GM21825 (cell line): ENCODE results near the gene CCDC167.
"Not testable (repeated sequence)": the region's sequence is repeated elsewhere in the genome, so short reads cannot be mapped to it uniquely, and the experiment has no call there.

ENCODE experiments used
- ATAC-seq: cut with Tn5 transposase; IDR thresholded peaks from one replicate; pipeline ENCODE4 v1.9.1; 2021; ENCODE audit warnings: mild to moderate bottlenecking, moderate library complexity; ENCODE audit not compliant: unreplicated experiment

The CCDC167 gene

DNA sequence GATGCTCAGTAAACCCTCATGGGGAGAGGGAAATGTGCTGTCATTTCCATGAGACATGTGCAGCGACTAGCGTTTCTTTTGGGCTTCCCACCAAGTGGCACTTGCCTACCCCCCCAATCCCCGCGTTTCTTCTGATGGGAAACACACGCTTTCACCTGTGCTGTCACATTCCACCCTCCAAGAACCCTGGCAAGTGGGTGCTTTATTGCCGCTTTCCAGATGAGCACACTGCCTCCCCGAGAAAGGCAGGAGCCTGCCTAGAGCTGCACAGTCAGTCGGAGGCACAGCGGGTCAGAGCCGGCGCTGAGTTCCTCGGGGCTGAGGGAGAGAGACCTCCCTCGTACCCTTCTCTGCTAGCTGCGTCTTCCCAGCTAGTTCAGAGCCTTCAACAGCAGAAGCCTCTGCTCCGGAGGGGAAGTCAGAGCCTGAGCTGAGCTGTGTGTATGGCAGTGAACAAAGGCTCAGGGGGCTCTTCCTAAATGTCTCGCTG, 12.3 kb upstream of the CCDC167 start:
- ATAC-seq, result no peak

DNA sequence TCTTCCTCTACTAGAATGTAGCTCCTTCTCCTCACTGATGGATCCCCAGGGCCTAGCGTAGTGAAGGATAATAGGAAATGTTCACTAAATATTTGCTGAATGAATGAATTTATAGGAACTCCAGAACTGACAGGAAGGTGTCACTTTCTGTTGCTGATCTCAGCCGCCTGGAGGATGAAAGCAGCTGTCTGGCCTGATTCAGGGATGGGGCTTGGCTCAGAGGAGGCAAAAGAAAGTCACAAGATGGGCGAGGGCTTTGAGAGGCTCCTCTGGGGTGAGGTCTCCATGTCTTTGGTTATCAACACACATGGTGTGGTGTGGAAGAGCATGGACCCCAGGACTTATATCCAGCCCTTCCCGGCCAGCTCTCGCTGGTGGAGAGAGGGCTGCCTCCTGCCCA, 11.5 kb upstream of the CCDC167 start:
- no peak for ATAC-seq

DNA sequence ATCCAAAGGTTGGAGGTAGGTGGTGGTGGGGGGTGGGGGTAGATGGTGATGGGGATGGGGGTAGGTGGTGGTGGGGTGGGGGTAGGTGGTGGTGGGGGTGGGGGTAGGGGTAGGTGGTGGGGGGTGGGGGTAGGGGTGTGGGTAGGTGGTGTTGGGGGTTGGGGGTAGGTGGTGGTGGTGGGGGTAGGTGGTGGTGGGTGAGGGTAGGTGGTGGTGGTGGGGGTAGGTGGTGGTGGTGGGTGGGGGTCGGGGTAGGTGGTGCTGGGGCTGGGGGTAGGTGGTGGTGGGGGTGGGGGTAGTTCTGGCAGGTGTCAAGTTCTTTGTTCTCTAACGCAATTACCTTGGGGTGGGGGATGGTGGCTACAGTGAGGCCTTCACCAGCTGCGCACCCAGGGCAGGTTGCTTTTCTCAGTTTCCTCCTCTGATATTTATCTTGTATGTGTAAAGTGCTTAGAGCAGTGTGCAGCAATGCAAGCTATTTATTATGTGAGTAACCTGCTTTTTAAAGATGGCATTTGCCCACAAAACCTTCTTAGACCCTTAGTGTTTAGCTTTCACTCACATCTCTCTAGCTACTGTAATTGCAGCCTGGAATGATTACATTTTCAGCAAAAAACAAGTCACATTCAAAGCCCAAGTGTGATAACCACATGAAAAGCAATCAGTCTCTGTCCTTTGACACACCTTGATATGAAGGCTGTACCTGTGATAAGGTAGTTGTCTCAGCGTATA, 8.2 kb upstream of the CCDC167 start:
- ATAC-seq, result no peak

- ATAC-seq, result no peak
These were observed 7.4 kb upstream of the CCDC167 start for GRCh38 chr6:37507077-37507476.

DNA sequence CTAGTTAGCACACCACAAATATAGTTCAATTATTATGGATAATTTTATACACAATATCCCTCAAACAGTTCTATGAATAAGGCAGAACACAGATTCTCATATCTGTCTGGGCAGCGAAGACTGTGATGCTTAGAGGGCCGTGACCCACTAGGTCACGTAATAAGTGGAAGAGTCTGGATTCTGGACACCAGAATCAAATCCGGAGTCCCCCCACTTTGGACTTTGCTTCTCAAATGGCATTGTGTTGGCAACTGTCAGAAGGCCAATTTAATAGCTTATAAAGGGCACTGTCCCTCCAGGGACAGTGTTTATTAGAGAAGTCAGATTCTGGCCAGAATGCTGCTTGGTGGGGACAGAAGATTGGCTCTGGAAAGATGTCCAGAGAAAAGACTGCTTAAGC, 6.8 kb upstream of the CCDC167 start:
- ATAC-seq, result no peak

- no peak for ATAC-seq
These were observed 4.3 kb upstream of the CCDC167 start for GRCh38 chr6:37504024-37504423.

DNA sequence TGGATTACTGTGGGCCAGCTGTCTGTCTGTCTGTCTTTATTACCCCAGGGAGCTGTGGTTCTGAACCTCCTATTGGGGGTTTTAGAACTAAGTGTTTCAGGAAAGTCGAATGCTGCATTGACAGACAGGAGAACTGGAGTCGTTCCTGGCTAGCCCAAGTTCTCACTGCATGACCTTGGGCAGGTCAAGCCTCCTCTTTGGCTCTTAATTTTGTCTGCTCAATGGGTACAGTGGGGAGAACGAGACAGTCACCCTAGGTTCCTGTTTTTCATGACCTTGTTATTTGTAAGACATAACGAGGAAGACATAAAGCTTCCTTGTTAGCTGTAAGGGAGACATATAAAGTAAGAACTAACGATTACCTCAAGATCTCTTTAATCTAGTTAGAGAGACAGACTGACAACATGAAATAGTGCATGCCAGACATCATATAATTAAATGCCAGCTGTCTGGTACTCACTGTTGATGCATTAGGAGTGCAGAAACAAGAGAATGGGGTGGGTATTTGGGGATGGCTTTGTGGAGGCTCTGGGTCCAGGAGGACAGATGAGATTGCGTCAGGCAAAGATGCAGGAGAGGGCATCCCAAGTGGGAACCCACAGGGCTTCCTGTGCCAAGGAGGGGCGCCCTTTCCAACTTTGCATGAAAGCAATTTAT, 3.7 kb upstream of the CCDC167 start:
- no peak for ATAC-seq

DNA sequence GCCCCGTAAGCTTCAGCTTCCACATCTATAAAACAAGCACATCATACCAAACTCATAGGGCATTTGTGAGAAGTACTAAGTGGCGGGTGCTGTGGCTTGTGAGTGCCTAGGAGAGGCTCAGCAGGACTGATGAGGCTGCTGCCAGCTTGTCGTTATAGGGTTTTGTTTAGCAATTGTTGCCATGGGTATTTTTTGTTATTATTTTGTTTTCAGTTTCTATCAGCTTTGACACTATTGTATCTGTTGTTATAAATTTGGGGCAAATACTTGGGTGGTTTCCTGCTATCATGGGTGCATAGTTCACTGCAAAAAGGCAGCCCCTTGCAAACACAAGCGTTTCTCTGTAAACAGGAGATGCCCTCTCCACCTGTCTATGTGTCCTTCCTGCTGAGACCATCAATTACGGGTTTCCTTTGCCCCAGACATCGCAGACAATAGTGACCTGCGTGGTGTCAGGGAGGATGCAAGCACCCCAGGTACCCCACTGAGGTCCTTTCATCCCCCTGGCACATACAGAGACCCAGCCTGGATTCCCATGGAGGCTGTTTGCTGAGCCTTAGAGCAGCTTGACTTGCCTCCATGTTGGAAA, 3.1 kb upstream of the CCDC167 start:
- no peak for ATAC-seq

DNA sequence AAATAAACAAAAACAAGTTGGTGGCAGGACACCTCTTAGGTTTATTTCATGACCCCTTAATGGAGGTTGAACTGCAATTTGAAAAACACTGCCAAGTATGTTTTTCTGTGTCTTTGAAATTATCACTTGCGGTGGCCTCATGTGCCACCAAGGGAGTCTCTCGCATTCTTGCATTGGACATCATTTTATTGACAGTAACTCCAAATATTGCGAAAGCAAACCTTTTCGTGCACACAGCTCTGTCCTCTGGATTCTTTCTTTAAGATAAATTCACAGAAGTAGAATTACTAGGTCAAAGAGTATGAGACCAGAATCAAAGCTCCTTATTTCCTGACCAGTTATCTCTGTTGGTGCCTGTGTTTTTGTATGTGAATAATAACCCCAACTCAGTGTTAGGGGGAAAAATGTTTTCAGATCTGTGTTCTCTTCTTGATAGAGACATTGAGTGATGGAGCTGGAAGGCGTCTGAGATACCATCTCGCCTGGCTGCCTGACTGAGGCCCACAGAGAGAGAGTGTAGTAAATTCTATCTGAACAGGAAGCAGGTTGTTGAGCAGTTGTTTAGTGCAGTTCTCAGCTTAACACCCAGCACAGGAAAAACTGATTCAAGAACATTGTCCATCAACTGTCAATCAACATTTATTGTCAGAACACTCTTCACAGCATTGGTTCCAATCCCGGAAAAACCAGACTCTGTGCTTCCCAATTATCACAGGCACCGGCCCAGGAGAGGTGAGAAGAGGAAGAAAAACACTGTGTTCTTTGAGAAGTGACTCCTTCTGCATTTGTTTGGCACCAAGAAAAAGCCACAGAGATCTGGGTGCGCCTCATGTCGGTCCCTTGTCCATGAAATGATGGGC, 2.2 kb upstream of the CCDC167 start:
- ATAC-seq, result no peak

DNA sequence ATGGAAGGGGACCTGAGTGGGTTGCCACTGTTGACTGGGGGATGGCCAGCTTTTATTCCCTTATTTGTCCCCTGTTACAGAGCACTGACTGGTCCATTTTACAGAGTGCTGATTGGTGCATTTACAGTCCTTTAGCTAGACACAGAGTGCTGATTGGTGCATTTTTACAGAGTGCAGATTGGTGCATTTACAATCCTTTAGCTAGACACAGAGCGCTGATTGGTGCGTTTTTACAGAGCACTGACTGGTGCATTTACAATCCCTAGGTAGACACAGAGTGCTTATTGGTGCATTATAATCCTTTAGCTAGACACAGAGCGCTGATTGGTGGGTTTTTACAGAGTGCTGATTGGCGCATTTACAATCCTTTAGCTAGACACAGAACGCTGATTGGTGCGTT, 1.2 kb upstream of the CCDC167 start:
- not testable (repeated sequence) for ATAC-seq

- ATAC-seq, result no peak
These were observed 558 bp upstream of the CCDC167 start for GRCh38 chr6:37500294-37500608.

DNA sequence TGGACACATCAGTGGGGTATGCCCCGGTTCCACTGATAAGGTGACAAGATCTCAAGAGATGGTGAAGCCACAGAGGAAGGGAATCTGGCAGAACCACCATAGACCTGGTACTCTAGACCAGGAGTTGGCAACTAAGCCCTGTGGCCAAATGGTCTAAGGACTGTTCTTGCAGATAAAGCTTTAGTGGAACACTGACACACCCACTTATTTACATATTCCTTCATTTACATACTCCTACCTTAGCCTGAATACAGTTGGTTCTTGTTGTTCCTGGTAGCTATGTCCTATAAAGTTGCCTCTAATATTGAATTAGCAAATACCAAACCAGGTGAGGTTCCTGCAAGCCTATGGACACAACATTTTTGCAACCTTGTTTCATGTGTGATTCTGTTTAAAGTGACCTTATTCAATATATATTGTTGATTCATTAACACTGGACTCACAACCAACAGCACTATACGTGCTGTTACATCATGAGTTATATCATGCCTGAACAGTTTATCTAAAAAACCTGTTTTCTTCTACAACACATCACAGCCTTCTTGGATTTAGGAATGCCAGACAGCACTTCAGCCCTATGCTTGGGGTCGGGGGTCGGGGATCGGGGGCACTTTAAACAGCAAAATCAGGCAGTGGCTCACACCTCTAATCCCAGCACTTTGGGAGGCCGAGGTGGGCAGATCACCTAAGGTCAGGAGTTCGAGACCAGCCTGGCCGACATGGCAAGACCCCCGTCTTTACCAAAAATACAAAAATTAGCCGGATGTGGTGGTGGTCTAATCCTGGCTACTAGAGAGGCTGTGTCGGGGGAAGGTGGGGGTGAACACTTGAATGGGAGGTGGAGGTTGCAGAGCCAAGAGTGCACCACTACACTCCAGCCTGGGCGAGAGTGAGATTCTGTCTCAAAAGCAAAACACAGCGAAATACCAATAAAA, 2.5 kb downstream of the CCDC167 start:
- ATAC-seq, result no peak

- no peak for ATAC-seq
These were observed 4.3 kb downstream of the CCDC167 start for GRCh38 chr6:37495244-37495934.

GRCh38 chr6:37493661-37493995, 6.1 kb downstream of the CCDC167 start:
- no peak for ATAC-seq

DNA sequence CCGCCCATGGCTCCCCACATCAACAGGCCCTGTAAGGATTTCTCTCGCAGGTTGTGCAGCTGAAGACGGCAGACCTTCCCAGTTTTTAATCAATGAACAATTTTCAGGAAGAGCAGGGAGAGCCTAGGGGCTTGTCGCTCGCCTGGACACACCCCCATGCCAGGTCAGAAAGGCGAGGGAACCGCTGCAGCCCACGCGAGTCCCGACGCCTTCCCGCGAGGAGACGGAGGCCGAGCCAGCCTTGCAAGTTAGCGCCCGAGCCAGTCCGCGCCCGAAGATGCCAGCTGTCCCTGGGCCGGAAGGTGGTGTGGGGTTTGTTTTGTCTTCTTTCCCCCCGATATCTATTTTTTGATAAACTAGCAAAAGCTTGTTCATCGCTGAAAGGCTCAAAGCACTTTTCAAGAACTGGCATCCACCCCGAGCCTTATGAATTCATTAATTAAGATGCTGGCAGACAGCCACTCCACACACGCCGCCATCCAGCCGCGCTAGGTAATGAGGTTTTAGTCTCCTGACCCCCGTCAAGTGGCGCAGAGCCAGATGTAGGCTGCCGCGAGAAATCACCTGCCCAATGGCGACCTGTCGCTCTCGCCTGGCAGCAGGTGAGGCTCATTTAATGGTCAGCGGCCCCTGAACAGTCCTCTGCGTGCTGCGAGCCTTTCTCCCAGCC, 6.6 kb downstream of the CCDC167 start:
- ATAC-seq, result no peak

DNA sequence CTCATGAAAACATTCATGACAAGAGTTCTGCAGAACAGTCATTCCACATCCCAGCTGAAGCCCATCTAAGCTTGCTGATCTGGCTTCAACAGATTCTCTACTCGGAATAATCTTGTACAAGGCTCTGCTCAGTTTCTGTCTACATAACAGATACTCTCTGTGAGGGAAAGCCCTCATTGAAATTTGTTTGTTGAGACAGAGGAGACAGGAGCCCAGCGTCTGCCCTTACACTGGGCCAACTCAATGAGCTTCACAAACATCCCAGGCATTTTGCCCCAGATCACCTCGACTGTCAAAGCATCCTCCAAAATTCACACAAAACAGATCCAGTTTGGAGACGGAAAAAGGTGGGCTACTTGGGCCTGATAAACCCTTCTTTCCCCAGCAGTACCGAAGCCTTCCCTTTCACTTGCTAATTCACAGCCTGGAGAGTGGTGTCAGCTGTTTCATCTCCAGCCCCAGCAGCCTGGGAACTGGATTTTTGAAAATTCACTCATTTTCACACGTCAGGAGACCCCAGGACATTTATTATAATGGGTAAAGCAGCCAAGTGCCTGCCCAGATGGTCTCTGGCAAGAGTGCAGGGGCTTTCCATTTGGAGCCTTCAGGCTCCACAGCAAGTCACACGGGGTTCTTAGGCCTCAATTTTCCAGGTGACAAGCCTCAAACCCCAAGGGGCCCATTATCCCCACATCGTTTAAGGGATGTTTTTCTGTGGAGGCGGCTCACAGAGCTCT, 7.3 kb downstream of the CCDC167 start:
- no peak for ATAC-seq

DNA sequence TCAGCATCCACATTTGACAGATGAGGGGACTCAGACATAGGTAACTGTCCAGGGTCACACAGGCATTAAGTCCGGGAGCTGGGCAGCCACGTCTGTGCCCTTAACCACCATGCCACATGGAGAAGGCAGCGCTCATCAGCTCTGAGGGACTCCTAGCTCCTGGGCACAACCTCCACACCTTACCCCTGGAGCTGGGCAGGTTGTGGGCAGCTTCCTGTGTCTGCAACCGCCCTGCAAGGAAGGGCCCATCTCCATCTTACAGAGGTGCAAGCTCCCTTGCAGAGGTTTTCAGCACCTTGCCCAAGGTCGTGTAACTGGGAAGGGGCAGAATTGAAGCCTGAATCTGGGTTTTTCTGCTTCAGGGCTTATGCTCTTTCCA, 7.9 kb downstream of the CCDC167 start:
- ATAC-seq, result no peak

- ATAC-seq, result no peak
These were observed 8.4 kb downstream of the CCDC167 start for GRCh38 chr6:37491171-37491829.
